GM12892 (cell line): Measurements from ENCODE around the gene KMT2C.

Experiments used
- POLR2A ChIP-seq: IDR thresholded peaks from 2 replicates; pipeline ENCODE4 v1.6.1; 2011; ENCODE audit warnings: low read depth, low read length, control low read depth
- POLR2AphosphoS5 ChIP-seq: IDR thresholded peaks from 2 replicates; pipeline ENCODE4 v1.6.1; 2011; ENCODE audit warnings: low read depth, low read length, control low read depth
- TAF1 ChIP-seq: IDR thresholded peaks from 2 replicates; pipeline ENCODE4 v1.6.1; 2011; ENCODE audit warnings: low read depth, mild to moderate bottlenecking, control low read depth, low read length, borderline replicate concordance

- no peak for TF ChIP-seq TAF1
- TF ChIP-seq POLR2A: no peak
- no peak for TF ChIP-seq POLR2AphosphoS5
Measured at GRCh38 chr7:152105205-152105604, 330.6 kb downstream of the KMT2C start.
